ENCODE data around the gene TBC1D2B. TPM values are rescaled to one million over a fixed set of nuclear protein-coding genes. Genes with fewer than 3 reads are reported as not detected.
"Not testable (repeated sequence)": the region's sequence is repeated elsewhere in the genome, so short reads cannot be mapped to it uniquely, and the experiment has no call there.

The TBC1D2B gene
- total RNA-seq, 1 donor from 2014 or later, result 50.4 TPM

- no peak for DNase-seq (ENCODE audit: low spot score)
- ATAC-seq, result no peak
Measured at GRCh38 chr15:77980098-77980497, 97.4 kb downstream of the TBC1D2B start.

- DNase-seq (ENCODE audit: low spot score), result peak; percentile 38
- not testable (repeated sequence) for ATAC-seq
Measured at GRCh38 chr15:77979157-77979556, 98.4 kb downstream of the TBC1D2B start.

GRCh38 chr15:77978759-77979145 is 98.8 kb downstream of the TBC1D2B start:
- ATAC-seq; DNase-seq (ENCODE audit: low spot score): not testable (repeated sequence)

- peak; percentile 37 for DNase-seq (ENCODE audit: low spot score)
- ATAC-seq, result not testable (repeated sequence)
Measured at GRCh38 chr15:77977903-77978758, 99.4 kb downstream of the TBC1D2B start.

GRCh38 chr15:77976760-77977525 is 100.6 kb downstream of the TBC1D2B start:
- DNase-seq (ENCODE audit: low spot score), result peak; percentile 37
- not testable (repeated sequence) for ATAC-seq

GRCh38 chr15:77976095-77976450 is 101.4 kb downstream of the TBC1D2B start:
- DNase-seq (ENCODE audit: low spot score), result peak; percentile 44
- ATAC-seq, result not testable (repeated sequence)

- ATAC-seq, result no peak
- peak; percentile 43 for DNase-seq (ENCODE audit: low spot score)
Measured at GRCh38 chr15:77975332-77976094, 102.0 kb downstream of the TBC1D2B start.

- DNase-seq (ENCODE audit: low spot score), result peak; percentile 42
- ATAC-seq, result no peak
Measured at GRCh38 chr15:77974416-77975331, 102.8 kb downstream of the TBC1D2B start.

- ATAC-seq (peak; percentile 92), DNase-seq (ENCODE audit: low spot score) (peak; percentile 76)
Measured at GRCh38 chr15:77974098-77974414, 103.5 kb downstream of the TBC1D2B start.

- DNase-seq (ENCODE audit: low spot score), result peak; percentile 40
- peak; percentile 29 for ATAC-seq
Measured at GRCh38 chr15:77973273-77974097, 104.0 kb downstream of the TBC1D2B start.

GRCh38 chr15:77972706-77973105 is 104.8 kb downstream of the TBC1D2B start:
- ATAC-seq; DNase-seq (ENCODE audit: low spot score): not testable (repeated sequence)

- ATAC-seq, result not testable (repeated sequence)
- DNase-seq (ENCODE audit: low spot score), result peak; percentile 21
Measured at GRCh38 chr15:77971875-77972274, 105.6 kb downstream of the TBC1D2B start.

GRCh38 chr15:77970813-77971360 is 106.6 kb downstream of the TBC1D2B start:
- not testable (repeated sequence) for DNase-seq (ENCODE audit: low spot score); ATAC-seq

- ATAC-seq (no peak), DNase-seq (ENCODE audit: low spot score) (no peak)
Measured at GRCh38 chr15:77969055-77969454, 108.5 kb downstream of the TBC1D2B start.

- DNase-seq (ENCODE audit: low spot score) (no peak), ATAC-seq (no peak)
Measured at GRCh38 chr15:77967798-77968197, 109.7 kb downstream of the TBC1D2B start.

- not testable (repeated sequence) for DNase-seq (ENCODE audit: low spot score); ATAC-seq
Measured at GRCh38 chr15:77967235-77967615, 110.3 kb downstream of the TBC1D2B start.

- ATAC-seq (peak; percentile 94), DNase-seq (ENCODE audit: low spot score) (no peak)
Measured at GRCh38 chr15:77966540-77967234, 110.8 kb downstream of the TBC1D2B start.

- ATAC-seq (no peak), DNase-seq (ENCODE audit: low spot score) (no peak)
Measured at GRCh38 chr15:77964193-77964592, 113.3 kb downstream of the TBC1D2B start.
